NT2/D1 (cell line): ENCODE data around the gene DOK5.

Experiments
- DNase-seq: peaks from one replicate; pipeline ENCODE4 v3.0.0-alpha.2; 2011; ENCODE audit warnings: low read depth, low spot score
- H3K27me3 ChIP-seq: 2 replicates; pipeline ENCODE4 v1.6.0; 2011; ENCODE audit warnings: mild to moderate bottlenecking; ENCODE audit not compliant: insufficient read length, insufficient read depth
- H3K36me3 ChIP-seq: 2 replicates; pipeline ENCODE4 v1.6.1; 2011; ENCODE audit warnings: mild to moderate bottlenecking, low read length, mixed read lengths; ENCODE audit not compliant: insufficient read depth, insufficient read length
- H3K4me1 ChIP-seq: 2 replicates; pipeline ENCODE4 v1.5.1; 2011; ENCODE audit not compliant: insufficient read depth, insufficient read length
- H3K4me3 ChIP-seq: 2 replicates; pipeline ENCODE4 v1.5.1; 2011; ENCODE audit warnings: low read depth; ENCODE audit not compliant: insufficient read length
- H3K9ac ChIP-seq: 2 replicates; pipeline ENCODE4 v1.6.0; 2011; ENCODE audit warnings: low read depth; ENCODE audit not compliant: insufficient read length
- H3K9me3 ChIP-seq: 2 replicates; pipeline ENCODE4 v1.5.1; 2011; ENCODE audit warnings: mild to moderate bottlenecking, low read length; ENCODE audit not compliant: insufficient read depth
- SUZ12 ChIP-seq: IDR thresholded peaks from 2 replicates; pipeline ENCODE4 v1.6.1; 2011; ENCODE audit not compliant: insufficient read length, insufficient read depth; ENCODE audit errors: extremely low read depth
- YY1 ChIP-seq: IDR thresholded peaks from 2 replicates; pipeline ENCODE4 v1.6.1; 2011; ENCODE audit not compliant: insufficient read length, insufficient read depth
- ZNF274 ChIP-seq: IDR thresholded peaks from 2 replicates; pipeline ENCODE4 v1.6.1; 2011; ENCODE audit warnings: mild to moderate bottlenecking, low read depth, low read length

Gene DOK5

DNA sequence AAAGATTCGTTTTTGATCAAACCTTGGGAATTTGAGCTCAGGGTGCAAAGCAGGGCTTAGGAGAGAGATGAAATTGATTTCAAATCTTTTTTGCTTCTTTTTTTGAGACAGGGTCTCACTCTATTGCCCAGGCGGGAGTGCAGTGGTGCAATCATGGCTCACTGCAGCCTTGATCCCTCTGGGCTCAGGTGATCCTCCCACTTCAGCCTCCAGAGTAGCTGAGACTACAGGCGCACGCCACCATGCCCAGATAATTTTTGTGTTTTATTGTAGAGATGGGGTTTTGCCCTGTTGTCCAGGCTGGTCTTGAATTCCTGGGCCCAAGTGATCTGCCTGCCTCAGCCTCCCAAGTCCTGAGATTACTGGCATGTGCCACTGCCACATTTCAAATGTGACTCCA, 58.7 kb downstream of the DOK5 start:
- no peak overlapping the region for H3K4me3 ChIP-seq
- TF ChIP-seq SUZ12 (no peak), ZNF274 (no peak), YY1 (no peak)
- H3K36me3 ChIP-seq, result no peaks in the 10 kb centered on the region
- H3K4me1 ChIP-seq, result no peaks in the 10 kb centered on the region
- no peak overlapping the region for H3K9ac ChIP-seq
- no peak for DNase-seq
- no peaks in the 10 kb centered on the region for H3K27me3 ChIP-seq
- peaks cover 26% of the 10 kb centered on the region; the same call in 1 of the 2 replicates for H3K9me3 ChIP-seq

GRCh38 chr20:54535033-54535432, 59.6 kb downstream of the DOK5 start:
- Histone ChIP-seq H3K9me3 (peaks cover 26% of the 10 kb centered on the region; the same call in 1 of the 2 replicates), H3K9ac (no peak overlapping the region), H3K4me3 (no peak overlapping the region), H3K4me1 (no peaks in the 10 kb centered on the region), H3K27me3 (no peaks in the 10 kb centered on the region), H3K36me3 (no peaks in the 10 kb centered on the region)
- TF ChIP-seq YY1, result no peak
- TF ChIP-seq SUZ12, result no peak
- TF ChIP-seq ZNF274, result no peak
- no peak for DNase-seq

GRCh38 chr20:54535746-54536145, 60.4 kb downstream of the DOK5 start:
- TF ChIP-seq SUZ12, result no peak
- no peak for TF ChIP-seq YY1
- no peak for TF ChIP-seq ZNF274
- Histone ChIP-seq H3K27me3 (no peaks in the 10 kb centered on the region), H3K9me3 (peaks cover 22% of the 10 kb centered on the region; the same call in 1 of the 2 replicates), H3K9ac (no peak overlapping the region), H3K36me3 (no peaks in the 10 kb centered on the region), H3K4me3 (no peak overlapping the region), H3K4me1 (no peaks in the 10 kb centered on the region)
- DNase-seq, result no peak

DNA sequence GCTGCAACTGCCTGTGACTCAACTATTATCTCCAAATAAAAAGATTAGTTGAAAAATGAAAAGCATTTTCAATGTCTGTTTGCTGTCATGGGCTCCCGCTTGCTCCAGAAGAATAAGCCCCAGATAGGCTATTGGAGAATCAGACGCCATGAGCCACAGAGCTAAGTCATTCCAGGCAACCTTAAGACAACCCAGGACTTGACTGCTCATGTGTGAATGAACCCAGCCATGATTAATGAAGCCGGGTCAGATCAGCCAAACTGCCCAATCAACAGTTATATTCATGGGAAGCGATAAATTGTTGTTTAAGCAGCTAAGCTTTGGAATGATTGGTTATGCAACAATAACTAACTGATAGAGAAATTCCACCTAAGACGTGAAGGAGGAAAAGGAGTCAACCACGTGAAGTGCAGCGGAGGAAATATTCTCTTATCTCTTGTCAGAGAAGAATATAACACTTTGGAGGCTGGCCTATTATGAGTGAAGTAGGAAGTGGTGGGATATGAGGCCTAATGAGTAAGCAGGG, 64.2 kb downstream of the DOK5 start:
- Histone ChIP-seq H3K27me3 (no peaks in the 10 kb centered on the region), H3K4me1 (no peaks in the 10 kb centered on the region), H3K4me3 (no peak overlapping the region), H3K9ac (no peak overlapping the region), H3K36me3 (no peaks in the 10 kb centered on the region), H3K9me3 (peaks cover 17% of the 10 kb centered on the region; the same call in 1 of the 2 replicates)
- TF ChIP-seq YY1 (no peak), SUZ12 (no peak), ZNF274 (no peak)
- no peak for DNase-seq

DNA sequence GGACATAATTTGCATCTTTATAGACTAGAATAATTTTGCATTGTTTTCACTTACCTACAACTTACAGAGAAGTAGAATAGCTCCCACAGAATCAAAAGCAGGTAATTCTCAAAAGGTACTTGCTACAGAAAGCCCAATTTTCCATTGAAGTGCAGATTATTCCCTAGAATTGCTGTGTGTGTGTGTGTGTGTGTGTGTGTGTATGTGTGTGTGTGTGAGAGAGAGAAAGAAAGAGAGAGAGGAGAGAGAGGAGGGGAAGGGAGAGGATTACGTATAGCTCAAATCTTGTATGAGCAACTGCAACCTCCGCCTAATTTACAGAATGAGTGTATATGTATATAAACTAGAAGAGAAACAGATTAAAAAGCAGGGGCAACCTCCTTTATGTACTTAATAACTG, 68.0 kb downstream of the DOK5 start:
- TF ChIP-seq YY1 (no peak), SUZ12 (no peak), ZNF274 (no peak)
- H3K27me3 ChIP-seq, result no peaks in the 10 kb centered on the region
- DNase-seq, result no peak
- H3K36me3 ChIP-seq, result no peaks in the 10 kb centered on the region
- no peak overlapping the region for H3K4me3 ChIP-seq
- peaks cover 2% of the 10 kb centered on the region; the same call in 1 of the 2 replicates for H3K9me3 ChIP-seq
- H3K9ac ChIP-seq, result no peak overlapping the region
- H3K4me1 ChIP-seq, result no peaks in the 10 kb centered on the region

DNA sequence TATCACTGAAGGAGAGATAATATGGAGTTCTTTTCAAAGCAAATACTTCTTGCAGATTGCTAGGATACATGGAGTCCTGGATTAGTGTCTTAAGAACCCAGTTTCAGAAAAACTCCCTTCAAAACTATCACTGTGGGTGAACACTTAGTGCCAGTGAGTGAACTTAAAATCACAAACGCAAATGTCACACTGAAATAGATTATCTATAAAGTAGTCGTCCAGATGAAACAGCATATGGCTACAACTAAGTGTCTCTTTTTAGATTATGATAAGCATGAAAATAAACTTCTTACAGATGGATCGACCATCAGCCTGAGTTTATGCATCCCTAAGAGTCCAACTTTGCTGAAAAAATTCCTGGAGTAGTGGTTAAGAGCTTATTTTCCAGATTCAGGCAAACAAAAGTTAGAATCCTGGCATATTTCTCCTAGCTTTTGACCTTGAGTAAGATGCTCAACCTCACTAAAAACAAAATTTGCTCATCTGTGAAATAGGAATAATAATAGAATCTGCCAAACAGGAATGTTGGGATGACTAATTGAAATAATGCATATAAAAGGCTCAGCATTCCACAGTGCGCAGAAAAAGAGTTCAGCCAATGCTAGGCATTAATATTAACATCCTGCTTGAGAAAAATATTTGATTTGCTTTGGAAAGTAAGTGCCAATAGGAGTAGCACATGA, 70.4 kb downstream of the DOK5 start:
- TF ChIP-seq SUZ12 (no peak), YY1 (no peak), ZNF274 (no peak)
- H3K27me3 ChIP-seq, result no peaks in the 10 kb centered on the region
- H3K36me3 ChIP-seq, result no peaks in the 10 kb centered on the region
- no peak overlapping the region for H3K9ac ChIP-seq
- no peak overlapping the region for H3K4me3 ChIP-seq
- no peaks in the 10 kb centered on the region for H3K9me3 ChIP-seq
- no peak for DNase-seq
- no peaks in the 10 kb centered on the region for H3K4me1 ChIP-seq

DNA sequence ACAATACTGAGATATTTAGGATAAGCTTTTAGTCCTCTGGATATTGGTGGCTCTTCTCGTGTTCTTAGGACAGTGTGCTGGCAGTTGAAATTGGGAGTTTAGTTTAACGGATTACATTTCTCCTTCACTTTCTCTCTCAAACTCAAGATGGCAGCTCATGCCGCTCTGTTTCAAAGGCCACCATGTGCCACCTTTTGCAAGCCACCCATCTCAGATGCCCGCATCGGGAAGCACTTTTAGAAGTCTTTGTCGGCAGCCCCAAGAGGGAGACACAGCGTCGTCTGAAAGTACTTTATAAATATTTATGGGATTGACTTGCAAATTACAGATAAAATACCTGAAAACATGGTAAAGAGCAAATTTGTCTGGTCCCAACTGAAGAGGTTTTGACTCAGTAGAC, 73.5 kb downstream of the DOK5 start:
- no peak for TF ChIP-seq YY1
- no peak for TF ChIP-seq SUZ12
- no peak for DNase-seq
- H3K36me3 ChIP-seq, result no peaks in the 10 kb centered on the region
- H3K9me3 ChIP-seq, result no peaks in the 10 kb centered on the region
- H3K27me3 ChIP-seq, result no peaks in the 10 kb centered on the region
- H3K4me1 ChIP-seq, result no peaks in the 10 kb centered on the region
- H3K9ac ChIP-seq, result no peak overlapping the region
- no peak overlapping the region for H3K4me3 ChIP-seq
